ENCODE data around the gene FNDC3B. TPM values are rescaled to one million over a fixed set of nuclear protein-coding genes. Genes with fewer than 3 reads are reported as not detected.
"Not testable (repeated sequence)": the region's sequence is repeated elsewhere in the genome, so short reads cannot be mapped to it uniquely, and the experiment has no call there.

Gene FNDC3B
- total RNA-seq, 1 donor from 2014 or later: 71.8 TPM

DNA sequence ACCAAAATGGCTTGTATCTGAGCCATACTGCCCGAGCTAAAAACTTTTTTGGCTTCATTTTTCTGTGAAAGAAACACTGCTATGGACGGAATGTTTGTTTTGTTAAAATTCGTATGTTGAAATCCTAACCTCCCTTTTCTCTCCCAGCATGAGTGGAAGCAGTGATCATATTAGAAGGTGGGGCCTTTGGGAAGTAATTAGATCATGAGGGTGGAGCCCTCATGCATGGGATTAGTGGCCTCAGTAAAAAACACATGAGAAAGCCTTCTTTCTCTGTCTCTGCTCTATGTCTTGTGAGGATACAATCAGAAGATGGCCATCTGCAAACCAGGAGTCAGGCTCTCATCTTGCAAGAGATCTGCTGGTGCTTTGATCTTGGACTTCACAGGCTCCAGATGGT lies 7.4 kb upstream of the FNDC3B start:
- DNase-seq (ENCODE audit: low read depth in 2 of 2): no peak

GRCh38 chr3:172033396-172033795 lies 6.0 kb upstream of the FNDC3B start:
- no peak for DNase-seq (ENCODE audit: low read depth in 2 of 2)

DNA sequence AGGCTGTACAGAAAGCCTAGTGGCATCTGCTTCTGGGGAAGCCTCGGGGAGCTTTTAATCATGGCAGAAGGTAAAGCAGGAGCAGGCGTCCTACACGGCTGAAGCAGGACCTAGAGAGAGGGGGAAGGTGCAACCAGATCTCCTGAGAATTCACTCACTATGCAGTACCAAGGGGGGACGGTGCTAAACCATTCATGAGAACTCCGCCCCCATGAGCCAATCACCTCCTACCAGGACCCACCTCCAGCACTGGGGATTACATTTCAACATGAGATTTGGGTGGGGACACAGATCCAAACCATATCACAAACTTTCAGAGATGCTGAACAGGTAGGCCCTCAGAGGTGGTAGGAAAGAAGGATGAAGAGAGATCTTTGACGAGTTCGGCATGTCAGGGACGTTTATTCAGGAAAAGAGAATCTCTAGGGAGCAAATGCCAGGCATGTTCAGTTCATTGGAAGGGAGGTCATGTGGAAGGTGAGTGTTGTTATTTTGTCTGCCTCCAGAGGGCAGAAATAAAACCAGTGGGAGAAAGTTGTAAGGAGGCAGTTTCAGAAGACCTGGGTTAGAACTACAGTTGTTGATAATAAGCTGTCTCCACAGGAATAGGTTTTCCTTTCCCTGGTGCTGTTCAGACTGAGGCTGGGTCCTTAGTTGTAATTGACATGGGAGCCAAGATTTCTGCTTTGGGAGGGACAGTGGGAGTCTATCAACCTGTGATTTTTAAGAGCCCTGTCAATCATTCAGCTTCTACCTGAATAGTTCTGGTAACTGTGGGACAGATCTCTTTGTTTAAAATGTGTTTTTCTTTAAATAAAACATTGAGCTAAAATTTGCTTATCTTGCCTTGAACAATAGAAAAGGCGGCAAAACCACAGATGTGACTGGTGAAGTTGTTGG lies 4.3 kb upstream of the FNDC3B start:
- no peak for DNase-seq (ENCODE audit: low read depth in 2 of 2)

- DNase-seq (ENCODE audit: low read depth in 2 of 2): no peak
Measured at GRCh38 chr3:172036541-172037215, 2.7 kb upstream of the FNDC3B start.

GRCh38 chr3:172038798-172039435 lies 461 bp upstream of the FNDC3B start:
- DNase-seq (ENCODE audit: low read depth in 2 of 2): no peak

DNA sequence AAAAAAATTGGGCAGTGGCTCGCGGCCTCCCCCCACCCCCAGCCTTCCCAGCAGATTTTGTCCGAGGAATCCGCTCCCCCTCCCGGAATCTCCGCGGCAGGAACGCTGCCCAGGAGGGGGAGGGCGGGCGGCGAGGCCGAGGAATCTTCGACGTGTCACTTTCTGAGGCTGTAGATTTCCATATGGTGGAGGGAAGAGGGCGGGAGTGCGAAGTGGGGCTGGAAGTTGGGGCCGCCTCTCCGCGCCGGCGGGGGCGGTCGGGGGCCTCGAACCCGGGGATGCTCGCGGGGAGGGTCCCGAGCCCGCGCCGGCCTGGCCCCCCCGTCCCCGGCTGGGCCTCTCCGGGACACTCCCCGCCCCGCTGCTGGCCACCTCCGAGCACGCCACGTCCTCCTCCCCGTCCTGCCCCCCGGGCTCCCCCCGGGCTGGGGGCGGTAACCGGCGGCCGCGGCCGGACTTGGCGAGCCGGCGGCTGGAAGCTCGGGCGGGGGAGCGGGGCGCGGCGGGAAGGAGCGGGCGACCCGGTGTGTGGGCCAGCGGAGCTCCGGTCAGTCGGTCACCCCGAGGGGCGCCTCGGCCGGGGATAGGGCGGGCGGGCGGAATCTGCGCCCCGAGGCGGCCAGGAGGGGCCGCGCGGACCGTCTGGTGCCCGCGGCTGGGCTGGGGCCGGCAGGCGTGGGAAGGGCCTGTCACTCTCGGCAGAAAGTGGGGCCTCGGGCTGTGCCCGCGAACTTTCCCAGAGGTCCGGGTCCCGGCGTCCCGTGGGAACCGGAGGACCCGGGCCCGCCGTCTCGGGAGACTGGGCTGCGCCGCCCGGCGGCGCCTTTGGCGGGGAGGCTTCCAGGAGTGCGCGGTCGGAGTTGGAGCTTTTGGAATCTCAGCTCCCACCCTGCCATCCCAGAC lies 951 bp downstream of the FNDC3B start:
- peak; percentile 45 to 88 for DNase-seq (ENCODE audit: low read depth in 2 of 2)

DNA sequence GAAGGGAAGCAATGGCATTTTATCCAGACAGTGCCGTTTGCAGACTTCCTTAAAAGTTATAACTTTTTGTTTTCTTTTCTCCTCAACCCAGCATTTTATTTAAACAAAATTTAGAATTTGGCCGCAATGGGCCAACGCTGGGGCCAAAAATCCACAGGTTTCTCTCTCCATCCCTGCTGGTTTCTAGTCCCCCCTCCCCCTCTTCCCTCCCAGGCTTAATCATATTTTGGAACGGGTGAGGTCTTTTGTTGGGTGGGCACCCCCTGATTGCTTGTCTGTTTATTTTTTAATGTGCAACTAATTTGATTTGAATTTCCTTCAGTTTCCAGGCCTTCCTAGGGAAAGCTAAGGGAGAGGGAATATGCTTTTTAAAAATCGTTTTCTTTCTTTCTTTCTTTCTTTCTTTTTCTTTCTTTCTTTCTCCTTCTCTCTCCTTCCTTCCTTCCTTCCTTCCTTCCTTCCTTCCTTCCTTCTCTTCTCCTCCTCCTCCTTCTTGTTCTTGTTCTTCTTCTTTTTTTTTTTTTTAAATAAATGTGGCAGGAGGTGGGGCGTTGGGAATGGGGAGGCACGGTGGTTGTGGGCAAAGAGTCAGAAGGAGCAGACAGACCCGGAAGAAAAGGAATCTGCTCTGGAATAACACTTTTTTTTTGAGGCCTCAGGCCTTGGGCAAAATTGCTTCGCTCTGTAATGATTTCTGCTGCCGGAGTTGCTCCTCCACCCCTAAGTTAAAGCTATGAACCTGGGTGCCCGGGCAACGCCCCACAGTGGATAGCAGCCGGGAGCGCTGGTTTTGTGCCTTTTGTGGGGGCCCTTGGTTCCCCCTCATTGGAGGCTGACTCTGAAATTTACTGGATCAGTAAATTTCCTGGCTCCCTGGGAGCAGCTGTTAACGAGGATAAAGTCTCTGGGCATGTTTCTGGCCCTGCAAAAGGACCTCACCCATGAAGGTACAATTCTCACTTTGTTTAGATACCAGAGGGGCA lies 1.9 kb downstream of the FNDC3B start:
- DNase-seq (ENCODE audit: low read depth in 2 of 2): peak in 1 of 2 donors; percentile 44

DNA sequence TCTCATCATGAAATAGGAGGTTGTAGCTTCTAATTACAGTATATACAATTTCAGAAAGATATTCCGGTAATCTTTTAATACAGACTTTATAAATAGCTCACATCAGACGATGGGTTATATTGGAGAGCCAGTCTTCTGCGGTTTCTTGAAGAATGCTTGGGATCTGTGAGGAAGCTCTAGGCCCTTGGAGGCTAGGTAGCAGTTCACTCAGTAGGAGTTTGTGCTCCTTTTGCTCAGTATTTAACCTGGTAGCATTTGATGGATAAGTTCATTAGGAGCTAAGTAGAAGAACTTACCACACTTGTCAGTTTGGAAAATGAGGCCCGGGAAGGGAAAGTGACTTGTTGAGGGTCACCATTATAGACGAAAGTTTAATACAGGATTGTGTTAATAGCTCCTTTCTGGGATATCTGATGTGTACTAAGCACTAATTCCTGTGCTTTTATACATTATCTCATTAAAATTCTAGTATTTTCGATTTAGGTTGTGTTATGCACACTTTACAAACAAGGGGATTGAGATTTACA lies 2.8 kb downstream of the FNDC3B start:
- no peak for DNase-seq (ENCODE audit: low read depth in 2 of 2)

DNA sequence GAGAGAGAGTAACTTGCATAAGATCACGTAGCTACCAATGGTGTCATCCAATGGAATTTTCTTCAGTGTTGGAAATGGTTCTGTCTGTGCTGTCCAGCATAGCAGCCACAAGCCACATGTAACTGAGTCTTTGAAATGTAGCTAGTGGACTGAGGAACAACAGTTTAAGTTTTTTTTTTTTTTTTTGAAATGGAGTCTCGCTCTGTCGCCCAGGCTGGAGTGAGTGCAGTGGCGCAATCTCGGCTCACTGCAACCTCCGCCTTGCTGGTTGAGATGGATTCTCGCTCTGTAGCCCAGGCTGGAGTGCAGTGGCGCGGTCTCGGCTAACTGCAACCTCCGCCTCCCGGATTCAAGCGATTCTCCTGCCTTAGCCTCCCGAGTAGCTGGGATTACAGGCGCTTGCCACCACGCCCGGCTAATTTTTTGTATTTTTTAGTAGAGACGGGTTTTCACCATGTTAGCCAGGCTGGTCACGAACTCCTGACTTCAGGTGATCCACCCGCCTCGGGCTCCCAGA lies 3.3 kb downstream of the FNDC3B start:
- DNase-seq (ENCODE audit: low read depth in 2 of 2): not testable (repeated sequence)

- no peak for DNase-seq (ENCODE audit: low read depth in 2 of 2)
Measured at GRCh38 chr3:172043233-172043632, 3.9 kb downstream of the FNDC3B start.

- no peak for DNase-seq (ENCODE audit: low read depth in 2 of 2)
Measured at GRCh38 chr3:172043766-172044165, 4.4 kb downstream of the FNDC3B start.

DNA sequence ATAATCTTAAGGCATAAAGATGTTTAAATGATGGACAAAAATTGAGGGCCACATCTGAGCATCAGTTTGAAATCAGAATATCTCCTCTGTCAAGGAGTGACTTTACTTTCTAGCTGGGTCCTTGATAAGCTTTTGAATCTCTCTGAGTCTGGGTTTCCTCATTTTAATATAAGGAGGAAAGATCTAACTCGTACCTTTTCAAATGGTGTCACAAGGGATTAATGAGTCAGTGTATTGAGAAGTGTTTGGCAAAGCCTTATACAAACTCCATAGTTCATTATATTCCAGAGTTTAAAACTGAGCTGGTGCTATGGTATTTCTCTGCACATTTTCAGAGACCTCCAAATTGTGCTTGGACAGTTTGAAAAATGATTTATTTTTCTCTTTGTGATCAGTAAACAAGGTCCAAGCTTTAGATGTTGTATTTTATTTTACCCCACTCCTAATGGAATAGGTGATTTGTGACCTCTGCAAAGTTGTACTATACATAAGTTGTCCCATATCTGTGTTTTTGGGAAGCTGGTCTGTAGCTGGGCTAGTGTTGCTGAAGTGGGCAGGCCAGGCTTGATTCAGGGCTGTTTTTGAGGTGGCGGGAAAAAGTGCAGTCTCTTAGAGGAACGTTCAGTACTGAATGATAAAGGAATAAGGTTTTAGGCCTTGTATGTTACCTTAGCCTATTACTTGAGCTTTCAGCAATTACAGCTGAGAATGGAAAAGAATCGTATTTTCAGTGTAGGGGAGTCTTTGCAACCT lies 5.6 kb downstream of the FNDC3B start:
- DNase-seq (ENCODE audit: low read depth in 2 of 2): no peak

DNA sequence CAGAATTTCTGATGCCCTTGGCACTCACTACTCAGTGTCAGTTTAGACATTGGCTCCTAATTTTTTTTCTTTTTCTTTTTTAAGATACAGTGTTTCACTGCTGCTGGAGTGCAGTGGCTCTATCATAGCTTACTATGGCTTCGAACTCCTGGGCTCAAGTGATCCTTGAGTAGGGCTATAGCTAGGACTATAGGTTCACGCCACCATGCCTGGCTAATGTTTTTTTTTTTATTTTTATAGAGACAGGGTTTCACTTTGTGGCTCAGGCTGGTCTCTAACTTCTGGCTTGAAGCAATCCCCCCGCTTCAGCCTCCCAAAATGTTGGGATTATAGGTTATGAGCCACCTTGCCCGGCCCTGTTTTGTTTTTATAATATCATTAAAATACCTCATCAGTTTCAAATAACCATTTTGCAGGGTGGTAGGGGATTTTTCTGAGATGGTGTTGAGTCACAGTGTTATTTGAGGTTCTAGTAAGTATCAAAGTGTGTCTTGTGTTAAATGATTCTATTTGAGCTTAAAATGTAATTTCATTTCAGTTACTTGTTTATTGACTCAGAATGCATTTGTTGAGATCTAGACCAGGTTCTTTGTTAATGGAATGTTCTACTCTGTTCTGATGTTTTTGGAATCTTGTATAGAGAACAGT lies 7.0 kb downstream of the FNDC3B start:
- DNase-seq (ENCODE audit: low read depth in 2 of 2): peak in 1 of 2 donors; percentile 37

GRCh38 chr3:172047567-172048115 lies 8.3 kb downstream of the FNDC3B start:
- DNase-seq (ENCODE audit: low read depth in 2 of 2): no peak

- no peak for DNase-seq (ENCODE audit: low read depth in 2 of 2)
Measured at GRCh38 chr3:172048599-172048998, 9.2 kb downstream of the FNDC3B start.

DNA sequence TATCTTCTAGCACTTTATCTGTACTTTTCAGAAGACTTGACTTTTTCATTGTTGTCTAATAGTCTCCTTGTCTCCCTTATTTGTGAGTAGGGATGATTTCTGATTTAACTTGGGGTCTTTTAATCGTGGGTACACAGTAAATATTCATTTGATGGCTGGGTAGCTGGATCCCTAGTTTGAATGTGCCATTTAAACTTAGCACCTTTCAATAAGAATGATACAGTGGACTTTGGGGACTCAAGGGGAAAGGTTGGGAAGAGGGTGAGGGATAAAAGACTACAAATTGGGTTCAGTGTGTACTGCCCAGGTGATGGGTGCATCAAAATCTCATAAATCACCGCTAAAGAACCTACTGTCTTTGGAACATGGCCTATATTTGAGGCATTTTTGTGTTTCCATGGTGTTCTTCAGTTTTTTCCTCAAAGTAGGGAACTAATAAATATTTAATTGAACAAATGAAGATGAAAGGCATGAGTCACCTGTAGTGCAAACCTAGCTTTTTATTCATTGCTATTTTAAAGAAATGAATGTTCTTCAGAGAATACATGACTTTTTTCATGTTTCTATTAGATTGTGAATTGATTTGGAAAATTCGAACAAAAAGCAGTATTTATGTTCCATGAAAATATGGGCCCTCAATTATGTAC lies 12.1 kb downstream of the FNDC3B start:
- no peak for DNase-seq (ENCODE audit: low read depth in 2 of 2)

DNA sequence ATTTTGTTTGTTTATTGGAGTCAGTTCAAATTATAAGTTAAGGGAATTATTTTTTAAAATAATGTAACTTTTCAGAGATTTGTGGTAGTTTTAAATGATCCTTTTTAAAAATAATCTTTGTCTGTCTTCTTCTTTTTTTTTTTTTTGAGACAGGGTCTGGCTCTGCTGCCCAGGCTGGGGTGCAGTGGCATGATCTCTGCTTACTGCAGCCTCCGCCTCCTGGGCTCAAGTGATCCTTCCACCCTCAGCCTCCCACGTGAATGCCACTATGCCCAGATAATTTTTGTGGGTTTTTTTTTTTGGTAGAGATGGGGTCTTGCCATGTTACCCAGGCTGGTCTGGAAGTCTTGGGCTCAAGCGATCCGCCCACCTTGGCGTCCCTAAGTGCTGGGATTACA lies 12.6 kb downstream of the FNDC3B start:
- no peak for DNase-seq (ENCODE audit: low read depth in 2 of 2)

DNA sequence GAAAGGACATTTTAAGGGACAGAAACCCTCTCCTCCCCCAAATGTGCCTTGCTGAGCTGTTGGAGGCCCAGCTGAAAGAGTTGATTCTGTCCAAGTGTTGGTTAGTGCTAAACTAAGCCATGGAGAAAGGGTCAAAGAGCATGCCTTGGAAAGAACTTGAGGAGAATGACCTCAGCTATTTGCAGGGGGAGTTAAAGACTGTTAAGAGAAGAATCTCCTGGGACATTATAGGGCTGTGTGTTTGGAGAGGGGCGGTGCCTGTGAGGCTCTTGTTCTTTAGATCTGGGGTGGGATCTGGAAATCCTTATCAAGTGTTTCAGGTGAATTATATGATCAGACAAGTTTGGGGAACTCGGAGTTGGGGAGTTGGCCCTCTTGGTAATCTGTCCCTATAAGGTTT lies 13.0 kb downstream of the FNDC3B start:
- no peak for DNase-seq (ENCODE audit: low read depth in 2 of 2)

Data from dermis microvascular lymphatic vessel endothelial cell (primary cell).